ENCODE measurements around the gene PCSK5. TPM values are rescaled to one million over a fixed set of nuclear protein-coding genes. Genes with fewer than 3 reads are reported as not detected.

PCSK5 gene
- total and polyA plus RNA-seq, 2 donors (not counting 3 experiments of a cell fraction or from before 2014, with no cell fraction given) = 2.6 to 4.8 TPM

DNA sequence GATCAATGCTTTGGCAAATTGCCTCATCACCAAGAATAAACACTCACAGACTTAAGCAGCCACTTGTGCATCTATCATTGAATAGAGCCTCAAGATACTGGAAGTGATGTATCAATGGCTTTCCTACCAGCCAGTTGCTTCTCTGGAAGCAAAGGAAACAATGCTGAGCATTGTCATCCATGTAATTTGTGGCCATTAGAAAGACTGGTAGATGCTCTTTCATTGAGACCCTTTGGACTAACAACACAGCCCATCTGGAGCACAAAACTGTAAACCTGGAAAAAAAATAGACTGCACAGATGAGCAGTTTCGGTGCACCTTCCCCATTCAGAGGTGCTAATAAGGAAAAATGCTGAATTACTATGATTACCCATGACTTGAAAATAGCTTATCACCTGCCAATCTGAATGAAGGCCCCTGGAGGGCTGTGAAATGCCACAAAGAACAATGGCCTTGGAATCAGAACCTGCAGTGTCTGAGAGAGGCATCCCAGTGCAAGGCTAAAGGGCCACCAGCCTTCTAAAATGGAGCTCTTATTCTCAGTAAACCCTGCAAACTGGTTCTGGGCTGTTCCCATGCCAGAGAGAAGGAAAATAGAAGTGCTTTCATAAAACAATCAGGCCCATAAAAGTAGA is 376.3 kb downstream of the PCSK5 start:
- Histone ChIP-seq H3K9ac (replicated peaks; ENCODE audit: extremely low read depth, insufficient read depth, low read length) (no peak overlapping the region), H3K4me1 (ENCODE audit: control insufficient read depth, extremely low read depth, insufficient read depth, low read length) (no peaks in the 10 kb centered on the region), H3K4me3 (replicated peaks in 1 of 3; ENCODE audit: insufficient read depth in 1 of 3, low read depth in 1 of 3, low read length in 3 of 3) (no peak overlapping the region), H2AFZ (ENCODE audit: low read depth, low read length) (no peak overlapping the region), H3K36me3 (ENCODE audit: control insufficient read depth in 2 of 2, extremely low read depth in 1 of 2, insufficient read depth in 2 of 2, low read length in 2 of 2) (no peaks in the 10 kb centered on the region), H3K9me3 (replicated peaks; ENCODE audit: control insufficient read depth, insufficient read depth, low read length) (no peaks in the 10 kb centered on the region), H3K27me3 (ENCODE audit: control insufficient read depth in 2 of 2, insufficient read depth in 2 of 2, low read length in 2 of 2) (no peaks in the 10 kb centered on the region), H3K79me2 (ENCODE audit: control insufficient read depth, insufficient read depth, low read length) (no peaks in the 10 kb centered on the region), H3K4me2 (ENCODE audit: insufficient read depth, low read length) (no peak overlapping the region), H4K20me1 (replicated peaks; ENCODE audit: control insufficient read depth, extremely low read depth, insufficient read depth, low read length) (no peaks in the 10 kb centered on the region), H3K9me1 (replicated peaks; ENCODE audit: control insufficient read depth, extremely low read depth, insufficient read depth, low read length) (no peaks in the 10 kb centered on the region), H3K27ac (ENCODE audit: insufficient read depth, low read depth, low read length) (no peak overlapping the region)
- BruUV-seq (replicated peaks) = no TSS peak
- TF ChIP-seq, protein P1, sequence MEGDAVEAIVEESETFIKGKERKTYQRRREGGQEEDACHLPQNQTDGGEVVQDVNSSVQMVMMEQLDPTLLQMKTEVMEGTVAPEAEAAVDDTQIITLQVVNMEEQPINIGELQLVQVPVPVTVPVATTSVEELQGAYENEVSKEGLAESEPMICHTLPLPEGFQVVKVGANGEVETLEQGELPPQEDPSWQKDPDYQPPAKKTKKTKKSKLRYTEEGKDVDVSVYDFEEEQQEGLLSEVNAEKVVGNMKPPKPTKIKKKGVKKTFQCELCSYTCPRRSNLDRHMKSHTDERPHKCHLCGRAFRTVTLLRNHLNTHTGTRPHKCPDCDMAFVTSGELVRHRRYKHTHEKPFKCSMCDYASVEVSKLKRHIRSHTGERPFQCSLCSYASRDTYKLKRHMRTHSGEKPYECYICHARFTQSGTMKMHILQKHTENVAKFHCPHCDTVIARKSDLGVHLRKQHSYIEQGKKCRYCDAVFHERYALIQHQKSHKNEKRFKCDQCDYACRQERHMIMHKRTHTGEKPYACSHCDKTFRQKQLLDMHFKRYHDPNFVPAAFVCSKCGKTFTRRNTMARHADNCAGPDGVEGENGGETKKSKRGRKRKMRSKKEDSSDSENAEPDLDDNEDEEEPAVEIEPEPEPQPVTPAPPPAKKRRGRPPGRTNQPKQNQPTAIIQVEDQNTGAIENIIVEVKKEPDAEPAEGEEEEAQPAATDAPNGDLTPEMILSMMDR (IDR thresholded peaks at IDR 0.05; ENCODE audit: extremely low read depth in 1 of 2, insufficient read depth in 1 of 2, low read depth in 1 of 2, low read length in 2 of 2) = no peak
- TF ChIP-seq JUN (IDR thresholded peaks at IDR 0.05; ENCODE audit: borderline replicate concordance, insufficient read depth, insufficient read length, low read depth) = no peak
- POLR2A ChIA-PET = no interaction called here
- intact Hi-C loops (cut with micrococcal nuclease) (no loop called here), dilution Hi-C loops (cut with MboI; ENCODE audit: extremely low pct_ligation_motif_present, low sequenced_read_pairs) (no loop called here)
- no peak for FAIRE-seq
- DNase-seq (ENCODE audit: low read depth, low spot score) = no peak
- CTCF ChIA-PET = interaction anchor here (0.8 kb wide), 1 partner anchor 16 kb away, joined by 3 read pairs; no protein-coding TSS in a partner anchor

DNA sequence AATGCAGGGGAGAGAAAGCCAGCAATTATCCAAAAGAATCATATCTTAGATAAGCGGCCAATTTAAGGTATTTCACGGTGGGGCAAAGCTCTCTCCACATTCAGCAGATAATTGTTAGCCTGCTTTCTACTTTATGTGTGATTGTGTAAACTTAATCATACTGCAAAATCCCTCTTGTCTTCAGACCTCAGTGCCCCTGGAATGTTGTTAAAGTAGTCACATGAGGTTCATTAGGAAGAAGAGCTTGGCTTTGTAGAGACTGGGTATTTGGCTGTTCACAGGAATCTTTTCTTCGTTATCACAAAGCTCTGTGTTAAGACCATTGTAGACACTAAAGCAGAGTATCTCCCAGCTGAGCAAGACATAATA is 376.8 kb downstream of the PCSK5 start:
- DNase-seq (ENCODE audit: low read depth, low spot score) = no peak
- dilution Hi-C loops (cut with MboI; ENCODE audit: extremely low pct_ligation_motif_present, low sequenced_read_pairs) (no loop called here), intact Hi-C loops (cut with micrococcal nuclease) (no loop called here)
- H3K4me1 ChIP-seq (ENCODE audit: control insufficient read depth, extremely low read depth, insufficient read depth, low read length) = no peaks in the 10 kb centered on the region
- H3K9ac ChIP-seq (replicated peaks; ENCODE audit: extremely low read depth, insufficient read depth, low read length) = no peak overlapping the region
- no peaks in the 10 kb centered on the region for H4K20me1 ChIP-seq (replicated peaks; ENCODE audit: control insufficient read depth, extremely low read depth, insufficient read depth, low read length)
- H3K79me2 ChIP-seq (ENCODE audit: control insufficient read depth, insufficient read depth, low read length) = no peaks in the 10 kb centered on the region
- no peaks in the 10 kb centered on the region for H3K9me1 ChIP-seq (replicated peaks; ENCODE audit: control insufficient read depth, extremely low read depth, insufficient read depth, low read length)
- BruUV-seq (replicated peaks) = no TSS peak
- H3K9me3 ChIP-seq (replicated peaks; ENCODE audit: control insufficient read depth, insufficient read depth, low read length) = no peaks in the 10 kb centered on the region
- TF ChIP-seq JUN (IDR thresholded peaks at IDR 0.05; ENCODE audit: borderline replicate concordance, insufficient read depth, insufficient read length, low read depth) = no peak
- TF ChIP-seq, protein P1 (IDR thresholded peaks at IDR 0.05; ENCODE audit: extremely low read depth in 1 of 2, insufficient read depth in 1 of 2, low read depth in 1 of 2, low read length in 2 of 2) = no peak
- no peak for TF ChIP-seq EZH2 (IDR thresholded peaks at IDR 0.05; ENCODE audit: borderline replicate concordance, low read depth, low read length, severe bottlenecking)
- TF ChIP-seq, protein P2, sequence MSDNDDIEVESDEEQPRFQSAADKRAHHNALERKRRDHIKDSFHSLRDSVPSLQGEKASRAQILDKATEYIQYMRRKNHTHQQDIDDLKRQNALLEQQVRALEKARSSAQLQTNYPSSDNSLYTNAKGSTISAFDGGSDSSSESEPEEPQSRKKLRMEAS (IDR thresholded peaks at IDR 0.05; ENCODE audit: insufficient read depth, insufficient read length) = no peak
- TF ChIP-seq MYC (IDR thresholded peaks at IDR 0.05; ENCODE audit: low read depth, low read length) = no peak
- no peak for TF ChIP-seq GATA2 (IDR thresholded peaks at IDR 0.05; ENCODE audit: insufficient read depth, insufficient read length, low read depth, low read length)
- no peak for TF ChIP-seq FOS (IDR thresholded peaks at IDR 0.05; ENCODE audit: borderline replicate concordance, insufficient read depth, low read length)
- TF ChIP-seq POLR2A (IDR thresholded peaks at IDR 0.05; ENCODE audit: low read depth, low read length) = no peak
- TF ChIP-seq POLR2AphosphoS5 (IDR thresholded peaks at IDR 0.05; ENCODE audit: insufficient read depth, low read depth, low read length) = no peak
- no peaks in the 10 kb centered on the region for H3K27me3 ChIP-seq (ENCODE audit: control insufficient read depth in 2 of 2, insufficient read depth in 2 of 2, low read length in 2 of 2)
- no peaks in the 10 kb centered on the region for H3K36me3 ChIP-seq (ENCODE audit: control insufficient read depth in 2 of 2, extremely low read depth in 1 of 2, insufficient read depth in 2 of 2, low read length in 2 of 2)
- H2AFZ ChIP-seq (ENCODE audit: low read depth, low read length) = no peak overlapping the region
- no peak overlapping the region for H3K4me2 ChIP-seq (ENCODE audit: insufficient read depth, low read length)
- FAIRE-seq = no peak
- ChIA-PET CTCF (interaction anchor here (0.8 kb wide), 1 partner anchor 17 kb away, joined by 3 read pairs; no protein-coding TSS in a partner anchor), POLR2A (no interaction called here)
- no peak overlapping the region for H3K4me3 ChIP-seq (replicated peaks in 1 of 3; ENCODE audit: insufficient read depth in 1 of 3, low read depth in 1 of 3, low read length in 3 of 3)
- H3K27ac ChIP-seq (ENCODE audit: insufficient read depth, low read depth, low read length) = no peak overlapping the region
